DND-41 (cell line): ENCODE data around the gene ZFYVE26.

Experiments used
- ATAC-seq: fragments of 200-7000 bp; cut with Tn5 transposase; 3 replicates; pipeline ENCODE4 v1.9.1; 2021; ENCODE audit warnings: low read depth; ENCODE audit not compliant: insufficient read depth
- DNase-seq: peaks from one replicate; pipeline ENCODE4 v3.0.0-alpha.2; 2020
- H2AFZ ChIP-seq: 2 replicates; pipeline ENCODE4 v1.6.0; 2012; ENCODE audit warnings: low read depth, low read length
- H3K27ac ChIP-seq: 2 replicates; pipeline ENCODE4 v1.5.1; 2012; ENCODE audit warnings: low read length, inconsistent platforms
- H3K27me3 ChIP-seq: fragments of 200-600 bp; sonication (generic); 2 replicates; pipeline ENCODE4 v1.6.0; 2012; ENCODE audit warnings: low read length, mild to moderate bottlenecking, inconsistent platforms; ENCODE audit not compliant: insufficient read depth, poor library complexity
- H3K36me3 ChIP-seq: 2 replicates; pipeline ENCODE4 v1.5.1; 2012; ENCODE audit warnings: low read length, inconsistent platforms; ENCODE audit not compliant: insufficient read depth
- H3K4me1 ChIP-seq: 2 replicates; pipeline ENCODE4 v1.5.1; 2012; ENCODE audit warnings: mild to moderate bottlenecking, low read length; ENCODE audit not compliant: insufficient read depth
- H3K4me2 ChIP-seq: 2 replicates; pipeline ENCODE4 v1.6.0; 2012; ENCODE audit warnings: mild to moderate bottlenecking, moderate library complexity, low read length, inconsistent platforms; ENCODE audit not compliant: insufficient read depth
- H3K4me3 ChIP-seq, 2 experiments: fragments of 200-600 bp in 1 of 2; shearing (Covaris generic) in 1 of 2; 2 replicates each; pipeline ENCODE4 v1.5.1; 2012 to 2016; ENCODE audit warnings: inconsistent platforms in 2 of 2, low read length in 2 of 2, mild to moderate bottlenecking in 2 of 2, low read depth in 1 of 2, moderate library complexity in 1 of 2
- H3K79me2 ChIP-seq: 2 replicates; pipeline ENCODE4 v1.6.0; 2012; ENCODE audit warnings: low read length, inconsistent platforms; ENCODE audit not compliant: insufficient read depth
- H3K9ac ChIP-seq: 2 replicates; pipeline ENCODE4 v1.6.0; 2012; ENCODE audit warnings: low read depth, mild to moderate bottlenecking, inconsistent platforms, low read length, moderate library complexity
- H3K9me3 ChIP-seq: 2 replicates; pipeline ENCODE4 v1.5.1; 2012; ENCODE audit warnings: low read length, moderate library complexity, mild to moderate bottlenecking, inconsistent platforms; ENCODE audit not compliant: insufficient read depth, severe bottlenecking
- H4K20me1 ChIP-seq: 2 replicates; pipeline ENCODE4 v1.6.0; 2012; ENCODE audit warnings: low read length; ENCODE audit not compliant: insufficient read depth
- EZH2 ChIP-seq: IDR thresholded peaks from 3 replicates; pipeline ENCODE4 v1.6.1; 2012; ENCODE audit warnings: borderline replicate concordance, low read depth, mild to moderate bottlenecking, moderate library complexity, low read length, inconsistent platforms; ENCODE audit not compliant: severe bottlenecking
- TF ChIP-seq, protein P1 (sequence below): IDR thresholded peaks from 2 replicates; pipeline ENCODE4 v1.5.1; 2012; ENCODE audit warnings: borderline replicate concordance, low read length, moderate library complexity, mild to moderate bottlenecking; ENCODE audit not compliant: poor library complexity, severe bottlenecking; ENCODE audit errors: extremely low read depth

ZFYVE26 gene

DNA sequence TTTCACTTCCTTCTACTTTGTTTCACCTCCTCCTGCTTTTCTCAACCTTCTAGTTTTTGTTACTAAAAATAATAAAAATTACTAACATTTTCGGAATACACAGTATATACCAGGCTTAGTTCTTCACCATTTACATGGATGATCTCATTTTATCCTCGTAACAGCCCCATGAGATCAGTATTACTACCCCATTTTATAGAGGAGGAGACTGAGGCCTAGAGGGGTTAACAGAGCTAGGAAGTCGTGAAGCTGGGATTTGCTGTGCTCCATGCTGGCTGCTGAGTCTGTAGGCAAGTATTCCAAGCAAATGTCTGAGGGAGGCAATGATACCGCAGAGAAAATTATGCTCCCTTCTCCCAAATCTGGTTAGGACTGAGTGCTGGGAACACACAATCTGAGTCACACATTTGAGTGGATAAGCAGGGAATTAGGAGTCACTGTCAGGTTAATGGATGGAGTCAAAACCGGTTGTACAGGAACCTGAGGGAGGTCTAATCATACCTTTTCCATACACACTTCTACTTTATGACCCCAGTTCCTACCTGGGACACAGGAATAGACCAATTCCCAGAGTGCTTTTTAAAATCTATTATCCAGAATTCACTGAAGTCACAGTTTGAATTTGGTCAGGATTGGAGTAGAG is 51.1 kb downstream of the ZFYVE26 start:
- Histone ChIP-seq H3K9ac (no peak overlapping the region), H4K20me1 (no peaks in the 10 kb centered on the region), H3K9me3 (no peaks in the 10 kb centered on the region), H3K36me3 (peaks cover 77% of the 10 kb centered on the region), H2AFZ (no peak overlapping the region), H3K79me2 (no peaks in the 10 kb centered on the region), H3K4me3 (no peak overlapping the region), H3K27me3 (no peaks in the 10 kb centered on the region), H3K4me1 (no peaks in the 10 kb centered on the region), H3K27ac (no peak overlapping the region), H3K4me2 (no peak overlapping the region)
- TF ChIP-seq EZH2, result no peak
- TF ChIP-seq, protein P1, sequence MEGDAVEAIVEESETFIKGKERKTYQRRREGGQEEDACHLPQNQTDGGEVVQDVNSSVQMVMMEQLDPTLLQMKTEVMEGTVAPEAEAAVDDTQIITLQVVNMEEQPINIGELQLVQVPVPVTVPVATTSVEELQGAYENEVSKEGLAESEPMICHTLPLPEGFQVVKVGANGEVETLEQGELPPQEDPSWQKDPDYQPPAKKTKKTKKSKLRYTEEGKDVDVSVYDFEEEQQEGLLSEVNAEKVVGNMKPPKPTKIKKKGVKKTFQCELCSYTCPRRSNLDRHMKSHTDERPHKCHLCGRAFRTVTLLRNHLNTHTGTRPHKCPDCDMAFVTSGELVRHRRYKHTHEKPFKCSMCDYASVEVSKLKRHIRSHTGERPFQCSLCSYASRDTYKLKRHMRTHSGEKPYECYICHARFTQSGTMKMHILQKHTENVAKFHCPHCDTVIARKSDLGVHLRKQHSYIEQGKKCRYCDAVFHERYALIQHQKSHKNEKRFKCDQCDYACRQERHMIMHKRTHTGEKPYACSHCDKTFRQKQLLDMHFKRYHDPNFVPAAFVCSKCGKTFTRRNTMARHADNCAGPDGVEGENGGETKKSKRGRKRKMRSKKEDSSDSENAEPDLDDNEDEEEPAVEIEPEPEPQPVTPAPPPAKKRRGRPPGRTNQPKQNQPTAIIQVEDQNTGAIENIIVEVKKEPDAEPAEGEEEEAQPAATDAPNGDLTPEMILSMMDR, result no peak
- ATAC-seq, result no peak
- no peak for DNase-seq

DNA sequence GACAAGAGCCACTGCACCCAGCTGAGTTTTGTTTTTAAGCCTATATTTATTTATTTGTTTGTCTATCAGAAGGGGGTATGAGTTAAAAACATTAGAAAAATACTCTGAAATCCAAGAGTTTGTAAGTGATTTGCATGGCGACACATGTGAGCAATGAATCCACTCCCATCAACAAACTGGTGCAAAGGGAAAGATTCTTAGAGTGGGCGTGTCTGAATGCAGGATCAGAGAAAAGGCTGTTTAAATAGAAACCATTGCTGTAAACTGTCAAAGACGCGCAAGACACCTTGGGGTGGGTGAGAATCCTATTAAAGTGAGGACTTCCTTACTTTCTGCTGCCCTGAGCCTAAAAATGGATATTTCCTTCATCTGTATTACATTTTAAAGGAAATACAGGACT is 51.9 kb downstream of the ZFYVE26 start:
- H3K9ac ChIP-seq, result no peak overlapping the region
- no peaks in the 10 kb centered on the region for H4K20me1 ChIP-seq
- H3K27ac ChIP-seq, result no peak overlapping the region
- no peaks in the 10 kb centered on the region for H3K9me3 ChIP-seq
- DNase-seq, result no peak
- H3K4me3 ChIP-seq, result no peak overlapping the region
- TF ChIP-seq, protein P1, result no peak
- no peak for TF ChIP-seq EZH2
- H3K27me3 ChIP-seq, result no peaks in the 10 kb centered on the region
- H3K4me2 ChIP-seq, result no peak overlapping the region
- no peak overlapping the region for H2AFZ ChIP-seq
- ATAC-seq, result no peak
- no peaks in the 10 kb centered on the region for H3K79me2 ChIP-seq
- peaks cover 79% of the 10 kb centered on the region for H3K36me3 ChIP-seq
- H3K4me1 ChIP-seq, result no peaks in the 10 kb centered on the region

DNA sequence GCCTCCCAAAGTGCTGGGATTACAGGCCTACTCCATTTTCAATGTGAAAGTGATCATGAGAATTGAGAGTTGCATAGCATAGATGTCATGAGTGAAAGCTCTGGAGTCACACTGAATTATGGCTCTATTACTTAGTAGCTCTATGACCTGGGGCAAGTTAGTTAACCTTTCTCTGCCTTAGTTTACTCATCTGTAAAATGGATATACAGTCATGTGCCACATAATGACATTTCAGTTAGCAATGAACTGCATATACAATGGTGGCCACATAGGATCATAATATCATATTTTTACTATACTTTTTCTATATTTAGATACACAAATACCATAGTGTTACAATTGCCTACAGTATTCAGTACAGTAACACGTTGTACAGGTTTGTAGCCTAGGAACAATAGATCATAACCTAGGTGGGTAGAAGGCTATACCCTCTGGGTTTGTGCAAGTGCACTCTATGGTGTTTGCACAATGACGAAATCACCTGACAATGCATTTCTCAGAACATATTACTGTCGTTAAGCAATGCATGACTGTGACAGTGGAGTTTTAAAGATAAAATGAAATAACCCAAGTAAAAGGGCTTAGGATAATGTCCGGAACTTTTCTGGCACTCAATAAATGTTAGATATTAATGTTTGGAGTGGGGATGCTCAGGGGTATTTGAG is 53.1 kb downstream of the ZFYVE26 start:
- H3K4me1 ChIP-seq, result no peaks in the 10 kb centered on the region
- peaks cover 68% of the 10 kb centered on the region for H3K36me3 ChIP-seq
- no peaks in the 10 kb centered on the region for H3K9me3 ChIP-seq
- ATAC-seq (no peak), DNase-seq (no peak)
- H3K4me3 ChIP-seq, result no peak overlapping the region
- H3K9ac ChIP-seq, result no peak overlapping the region
- H2AFZ ChIP-seq, result no peak overlapping the region
- H3K79me2 ChIP-seq, result no peaks in the 10 kb centered on the region
- H3K4me2 ChIP-seq, result no peak overlapping the region
- H3K27me3 ChIP-seq, result no peaks in the 10 kb centered on the region
- H3K27ac ChIP-seq, result no peak overlapping the region
- H4K20me1 ChIP-seq, result no peaks in the 10 kb centered on the region
- TF ChIP-seq, protein P1, result no peak
- no peak for TF ChIP-seq EZH2
